HL-60/S4 (cell line): ENCODE measurements around the gene PCDHGB2.
"Not testable (repeated sequence)": the region's sequence is repeated elsewhere in the genome, so short reads cannot be mapped to it uniquely, and the experiment has no call there.

ENCODE experiments used
- in situ Hi-C: fragments of 300-500 bp; cut with MboI; formaldehyde crosslinking; loops from 2 replicates; pipeline ENCODE4 v1.14.3; 2022; ENCODE audit warnings: low sequenced_read_pairs

PCDHGB2 gene

GRCh38 chr5:141349917-141350619, 9.7 kb upstream of the PCDHGB2 start, which contains the start of gene PCDHGB1:
TSS of gene PCDHGB1 (plus strand) at chr5:141350099. CDS start at chr5:141350261, 162 bp downstream.
- in situ Hi-C loops = no loop called here

- in situ Hi-C loops = no loop called here
These were observed 8.2 kb upstream of the PCDHGB2 start for GRCh38 chr5:141351591-141351990.

DNA sequence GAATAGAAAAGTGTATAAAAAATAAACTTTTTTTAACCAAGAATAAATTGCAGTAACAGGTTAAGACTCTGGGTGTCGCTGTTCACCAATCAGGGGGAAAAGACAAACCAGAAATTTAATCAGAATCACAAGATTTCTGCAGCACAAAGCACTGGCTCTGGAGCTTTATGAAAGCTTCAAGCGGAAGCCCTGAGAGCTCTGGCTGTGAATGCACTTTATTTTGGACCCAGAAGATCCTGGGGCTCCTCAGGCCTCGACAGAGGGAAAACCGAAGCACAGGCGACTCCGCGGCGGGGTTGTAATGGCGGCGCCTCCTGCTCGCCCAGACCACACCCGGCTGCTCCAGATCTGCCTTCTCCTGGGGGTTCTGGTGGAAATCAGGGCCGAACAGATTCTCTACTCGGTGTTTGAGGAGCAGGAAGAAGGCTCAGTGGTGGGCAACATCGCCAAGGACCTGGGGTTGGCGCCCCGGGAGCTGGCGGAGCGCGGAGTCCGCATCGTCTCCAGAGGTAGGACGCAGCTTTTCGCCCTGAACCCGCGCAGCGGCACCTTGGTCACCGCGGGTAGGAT, 4.8 kb upstream of the PCDHGB2 start, which contains the start of gene PCDHGA4:
PCDHGA4 (plus strand) TSS at position 122 of the 570 bp plus-strand sequence; CDS start at position 209, 87 bp downstream.
- in situ Hi-C loops = no loop called here

DNA sequence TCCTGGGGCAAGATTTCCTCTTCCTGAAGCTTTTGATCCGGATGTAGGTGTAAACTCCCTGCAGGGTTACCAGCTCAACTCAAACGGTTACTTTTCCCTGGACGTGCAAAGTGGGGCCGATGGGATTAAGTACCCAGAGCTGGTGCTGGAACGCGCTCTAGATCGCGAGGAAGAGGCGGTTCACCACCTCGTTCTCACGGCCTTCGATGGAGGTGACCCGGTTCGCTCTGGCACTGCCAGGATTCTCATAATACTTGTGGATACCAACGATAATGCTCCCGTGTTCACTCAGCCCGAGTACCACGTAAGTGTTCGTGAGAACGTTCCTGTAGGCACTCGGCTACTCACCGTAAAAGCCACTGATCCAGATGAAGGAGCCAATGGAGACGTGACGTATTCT, 4.2 kb upstream of the PCDHGB2 start:
- in situ Hi-C loops = no loop called here

DNA sequence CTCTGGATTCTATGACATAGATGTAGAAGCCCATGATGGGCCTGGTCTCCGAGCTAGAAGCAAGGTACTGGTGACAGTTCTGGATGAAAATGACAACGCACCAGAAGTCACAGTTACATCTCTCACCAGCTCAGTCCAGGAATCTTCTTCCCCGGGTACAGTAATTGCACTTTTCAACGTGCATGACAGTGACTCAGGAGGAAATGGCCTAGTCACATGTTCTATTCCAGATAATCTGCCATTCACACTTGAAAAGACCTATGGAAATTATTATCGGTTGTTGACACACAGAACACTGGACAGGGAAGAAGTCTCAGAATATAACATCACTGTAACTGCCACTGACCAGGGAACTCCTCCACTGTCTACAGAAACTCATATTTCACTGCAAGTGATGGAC, 3.7 kb upstream of the PCDHGB2 start:
- in situ Hi-C loops = no loop called here

- in situ Hi-C loops = no loop called here
These were observed 2.8 kb upstream of the PCDHGB2 start for GRCh38 chr5:141356950-141357349.

DNA sequence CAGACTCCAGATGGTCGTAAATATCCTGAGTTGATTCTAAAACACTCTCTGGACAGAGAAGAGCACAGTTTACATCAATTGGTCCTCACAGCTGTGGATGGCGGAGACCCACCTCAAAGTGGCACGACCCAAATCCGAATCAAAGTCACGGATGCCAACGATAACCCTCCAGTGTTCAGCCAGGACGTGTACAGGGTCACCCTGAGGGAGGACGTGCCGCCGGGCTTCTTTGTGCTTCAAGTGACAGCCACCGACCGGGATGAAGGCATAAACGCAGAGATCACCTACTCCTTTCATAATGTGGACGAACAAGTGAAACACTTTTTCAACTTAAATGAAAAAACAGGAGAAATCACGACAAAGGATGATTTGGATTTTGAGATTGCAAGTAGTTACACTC, 891 bp downstream of the PCDHGB2 start:
- in situ Hi-C loops = no loop called here

DNA sequence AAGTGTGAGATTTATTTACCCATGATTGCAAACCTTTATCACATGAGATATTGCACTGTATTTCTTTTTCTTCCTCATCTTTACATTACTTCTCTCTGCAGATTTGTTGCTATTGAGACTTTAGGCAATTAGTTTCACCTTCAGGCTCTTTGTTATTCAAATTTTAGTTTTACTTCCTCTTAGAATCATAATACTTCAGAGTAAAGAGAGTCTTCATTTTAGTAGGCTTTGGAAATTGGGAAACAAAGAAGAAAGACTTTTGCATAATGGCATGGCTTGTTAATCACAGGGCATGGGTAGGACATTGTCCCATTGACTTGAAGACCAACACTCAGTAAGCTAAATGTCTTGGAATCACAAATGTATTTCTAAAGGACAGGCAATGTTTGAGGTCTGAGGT, 2.9 kb downstream of the PCDHGB2 start:
- in situ Hi-C loops = no loop called here

DNA sequence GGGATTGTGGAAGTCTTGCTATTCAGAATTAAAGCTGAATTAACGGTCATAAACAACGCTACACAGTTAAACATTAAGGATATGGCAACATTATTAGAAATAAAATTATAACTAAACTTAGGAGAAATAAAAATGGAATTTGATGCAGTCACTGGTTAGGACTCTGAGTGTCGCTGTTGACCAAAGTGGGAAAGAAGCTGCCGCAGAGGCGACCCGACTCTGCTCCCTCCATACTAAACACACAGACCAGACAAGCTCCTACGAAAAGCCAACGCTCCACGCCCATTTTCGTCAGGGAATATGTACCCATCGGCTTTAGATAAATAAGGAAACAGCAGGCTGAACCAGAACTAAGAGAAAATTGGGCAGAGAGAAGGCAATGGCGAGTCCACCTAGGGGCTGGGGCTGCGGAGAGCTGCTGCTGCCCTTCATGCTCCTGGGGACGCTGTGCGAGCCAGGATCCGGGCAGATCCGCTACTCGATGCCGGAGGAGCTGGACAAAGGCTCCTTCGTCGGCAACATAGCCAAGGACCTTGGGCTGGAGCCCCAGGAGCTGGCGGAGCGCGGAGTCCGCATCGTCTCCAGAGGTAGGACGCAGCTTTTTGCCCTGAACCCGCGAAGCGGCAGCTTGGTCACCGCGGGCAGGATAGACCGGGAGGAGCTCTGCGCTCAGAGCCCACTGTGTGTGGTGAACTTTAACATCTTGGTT, 4.3 kb downstream of the PCDHGB2 start, which contains the start of gene PCDHGA5:
PCDHGA5 (plus strand) TSS at position 211 of the 709 bp plus-strand sequence; CDS start at position 380, 169 bp downstream.
- in situ Hi-C loops = no loop called here

- in situ Hi-C loops = no loop called here
These were observed 6.5 kb downstream of the PCDHGB2 start for GRCh38 chr5:141366016-141366896.

GRCh38 chr5:141369994-141370848, 10.4 kb downstream of the PCDHGB2 start, which contains the start of gene PCDHGB3:
TSS of gene PCDHGB3 (plus strand) at chr5:141370242. CDS start at chr5:141370395, 153 bp downstream.
- in situ Hi-C loops = no loop called here

DNA sequence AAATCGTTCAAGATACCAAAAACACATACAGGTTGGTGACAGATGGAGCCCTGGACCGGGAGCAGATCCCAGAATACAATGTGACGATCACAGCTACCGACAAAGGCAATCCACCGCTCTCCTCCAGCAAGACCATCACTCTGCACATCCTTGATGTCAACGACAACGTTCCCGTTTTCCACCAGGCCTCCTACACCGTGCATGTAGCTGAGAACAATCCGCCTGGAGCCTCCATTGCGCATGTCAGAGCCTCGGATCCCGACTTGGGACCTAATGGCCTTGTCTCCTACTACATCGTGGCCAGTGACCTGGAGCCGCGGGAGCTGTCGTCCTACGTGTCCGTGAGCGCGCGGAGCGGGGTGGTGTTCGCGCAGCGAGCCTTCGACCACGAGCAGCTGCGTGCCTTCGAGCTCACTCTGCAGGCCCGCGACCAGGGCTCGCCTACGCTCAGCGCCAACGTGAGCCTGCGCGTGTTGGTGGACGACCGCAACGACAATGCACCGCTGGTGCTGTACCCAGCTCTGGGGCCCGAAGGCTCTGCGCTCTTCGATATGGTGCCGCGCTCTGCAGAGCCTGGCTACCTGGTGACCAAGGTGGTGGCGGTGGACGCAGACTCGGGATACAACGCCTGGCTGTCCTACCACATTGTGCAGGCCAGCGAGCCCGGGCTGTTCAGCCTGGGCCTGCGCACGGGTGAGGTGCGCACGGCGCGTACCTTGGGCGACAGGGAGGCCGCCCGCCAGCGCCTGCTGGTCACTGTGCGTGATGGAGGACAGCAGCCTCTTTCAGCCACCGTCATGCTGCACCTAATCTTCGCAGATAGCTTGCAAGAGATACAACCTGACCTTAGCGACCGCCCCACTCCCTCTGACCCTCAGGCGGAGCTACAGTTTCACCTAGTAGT, 12.0 kb downstream of the PCDHGB2 start:
- in situ Hi-C loops = no loop called here

- in situ Hi-C loops = no loop called here
These were observed 14.0 kb downstream of the PCDHGB2 start, which contains the start of gene PCDHGA6 for GRCh38 chr5:141373673-141374317. TSS of gene PCDHGA6 (plus strand) at chr5:141373891. CDS start at chr5:141374084, 193 bp downstream.

- in situ Hi-C loops = no loop called here
These were observed 14.8 kb downstream of the PCDHGB2 start for GRCh38 chr5:141374627-141375026.

DNA sequence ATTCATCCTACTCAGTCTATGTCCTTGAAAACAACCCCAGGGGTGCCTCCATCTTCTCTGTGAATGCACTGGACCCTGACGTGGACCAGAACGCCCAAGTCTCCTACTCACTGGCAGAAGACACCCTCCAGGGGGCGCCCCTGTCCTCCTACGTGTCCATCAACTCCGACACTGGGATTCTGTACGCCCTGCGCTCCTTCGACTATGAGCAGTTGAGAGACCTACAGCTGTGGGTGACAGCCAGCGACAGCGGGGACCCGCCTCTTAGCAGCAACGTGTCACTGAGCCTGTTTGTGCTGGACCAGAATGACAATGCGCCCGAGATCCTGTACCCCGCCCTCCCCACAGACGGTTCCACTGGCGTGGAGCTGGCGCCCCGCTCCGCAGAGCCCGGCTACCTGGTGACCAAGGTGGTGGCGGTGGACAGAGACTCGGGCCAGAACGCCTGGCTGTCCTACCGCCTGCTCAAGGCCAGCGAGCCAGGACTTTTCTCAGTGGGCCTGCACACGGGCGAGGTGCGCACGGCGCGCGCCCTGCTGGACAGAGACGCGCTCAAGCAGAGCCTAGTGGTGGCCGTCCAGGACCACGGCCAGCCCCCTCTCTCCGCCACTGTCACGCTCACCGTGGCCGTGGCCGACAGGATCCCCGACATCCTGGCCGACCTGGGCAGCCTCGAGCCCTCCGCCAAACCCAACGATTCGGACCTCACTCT, 15.8 kb downstream of the PCDHGB2 start:
- in situ Hi-C loops = not testable (repeated sequence)

GRCh38 chr5:141382469-141383294, 22.9 kb downstream of the PCDHGB2 start, which contains the start of gene PCDHGA7:
TSS of gene PCDHGA7 (plus strand) at chr5:141382742. CDS start at chr5:141382900, 158 bp downstream.
- in situ Hi-C loops = no loop called here
